ENCODE results near the gene TUNAR. TPM values are rescaled to one million over a fixed set of nuclear protein-coding genes. Genes with fewer than 3 reads are reported as not detected.

Gene TUNAR
- total RNA-seq: not detected in 2 replicates

DNA sequence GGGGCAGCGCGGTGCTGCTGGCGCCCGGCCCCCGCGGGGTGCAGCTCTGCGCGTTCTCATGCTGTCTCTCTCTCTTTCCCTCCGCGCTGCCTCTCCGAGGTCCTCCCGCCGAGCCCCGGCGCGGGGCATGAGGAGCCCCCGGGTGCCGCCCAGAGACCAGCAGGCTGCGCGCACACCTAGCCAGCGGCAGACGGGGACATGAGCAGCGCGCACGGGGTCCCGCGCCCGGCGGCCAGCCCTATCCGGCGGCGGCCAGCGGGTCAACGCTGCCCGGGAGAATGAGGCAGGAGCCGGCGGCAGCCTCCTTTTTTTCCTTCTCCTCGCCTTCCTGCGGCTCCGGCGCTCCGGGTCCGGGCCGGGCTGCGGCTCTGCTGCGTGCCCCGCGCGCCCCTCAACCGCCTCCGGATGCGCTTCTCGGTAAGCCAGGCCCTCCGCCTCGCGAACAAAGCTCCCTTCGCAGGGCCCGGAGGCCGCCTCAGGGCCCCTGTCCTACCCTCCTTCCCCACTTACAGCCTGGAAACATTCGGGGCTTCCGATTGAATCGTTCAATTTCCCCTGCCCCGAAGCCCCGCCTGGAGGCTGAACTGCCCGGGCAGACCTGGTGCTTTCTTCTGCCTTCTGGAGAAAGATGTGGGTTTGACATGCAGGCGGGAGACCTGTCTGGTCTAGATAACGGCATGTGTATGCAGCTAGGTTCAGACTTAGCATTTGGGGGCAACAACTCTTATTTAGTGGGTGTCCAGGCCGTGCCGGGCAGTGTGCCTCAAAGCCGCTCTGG is at the start of gene TUNAR:
Gene TUNAR (plus strand): TSS at position 72 of the 778 bp plus-strand sequence.
- DNase-seq (ENCODE audit: low read depth): no peak
- Histone ChIP-seq H3K27me3 (ENCODE audit: control insufficient read depth, insufficient read depth, low read length) (peaks cover 9% of the 10 kb centered on the region), H3K4me3 (ENCODE audit: low read depth, low read length) (no peak within 1 kb of the TSS), H3K36me3 (ENCODE audit: control insufficient read depth, insufficient read depth, low read length) (no peaks in the 10 kb centered on the region)
- no peak for FAIRE-seq
- TF ChIP-seq, protein P1, sequence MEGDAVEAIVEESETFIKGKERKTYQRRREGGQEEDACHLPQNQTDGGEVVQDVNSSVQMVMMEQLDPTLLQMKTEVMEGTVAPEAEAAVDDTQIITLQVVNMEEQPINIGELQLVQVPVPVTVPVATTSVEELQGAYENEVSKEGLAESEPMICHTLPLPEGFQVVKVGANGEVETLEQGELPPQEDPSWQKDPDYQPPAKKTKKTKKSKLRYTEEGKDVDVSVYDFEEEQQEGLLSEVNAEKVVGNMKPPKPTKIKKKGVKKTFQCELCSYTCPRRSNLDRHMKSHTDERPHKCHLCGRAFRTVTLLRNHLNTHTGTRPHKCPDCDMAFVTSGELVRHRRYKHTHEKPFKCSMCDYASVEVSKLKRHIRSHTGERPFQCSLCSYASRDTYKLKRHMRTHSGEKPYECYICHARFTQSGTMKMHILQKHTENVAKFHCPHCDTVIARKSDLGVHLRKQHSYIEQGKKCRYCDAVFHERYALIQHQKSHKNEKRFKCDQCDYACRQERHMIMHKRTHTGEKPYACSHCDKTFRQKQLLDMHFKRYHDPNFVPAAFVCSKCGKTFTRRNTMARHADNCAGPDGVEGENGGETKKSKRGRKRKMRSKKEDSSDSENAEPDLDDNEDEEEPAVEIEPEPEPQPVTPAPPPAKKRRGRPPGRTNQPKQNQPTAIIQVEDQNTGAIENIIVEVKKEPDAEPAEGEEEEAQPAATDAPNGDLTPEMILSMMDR (IDR thresholded peaks at IDR 0.05; ENCODE audit: insufficient read depth, low read length, severe bottlenecking): peak; percentile 28

DNA sequence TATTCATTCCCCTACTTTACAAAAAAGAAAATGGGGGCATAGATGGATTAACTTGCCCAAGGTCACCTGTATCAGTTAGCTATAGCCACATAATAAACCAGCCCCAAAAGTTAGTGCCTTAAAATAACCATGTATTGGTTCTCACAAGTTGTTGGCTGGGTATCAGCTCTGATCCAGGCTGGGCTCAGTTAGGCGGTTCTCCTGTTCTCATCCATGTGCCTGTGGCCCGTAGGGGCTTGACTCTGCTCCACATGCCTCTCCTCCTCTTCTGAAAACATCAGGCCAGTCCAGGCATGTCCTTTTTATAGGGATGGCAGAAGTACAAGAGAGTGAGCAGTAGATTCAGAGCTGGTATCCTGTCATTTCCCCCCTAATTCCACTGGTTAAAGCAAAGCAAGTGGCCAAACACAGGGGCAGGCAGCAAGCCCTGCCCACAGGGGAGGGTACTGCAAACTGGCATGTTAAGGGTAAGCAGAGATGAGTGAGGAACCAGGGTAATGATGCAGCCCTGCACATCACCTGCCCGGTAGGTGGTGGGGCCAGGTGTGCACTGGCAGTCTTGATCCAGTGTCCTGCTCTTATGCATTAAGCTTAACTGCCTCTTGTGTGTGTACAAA is 47.9 kb upstream of the TUNAR start:
- H3K27me3 ChIP-seq (ENCODE audit: control insufficient read depth, insufficient read depth, low read length): no peaks in the 10 kb centered on the region
- no peak for FAIRE-seq
- no peak overlapping the region for H3K4me3 ChIP-seq (ENCODE audit: low read depth, low read length)
- DNase-seq (ENCODE audit: low read depth): no peak
- TF ChIP-seq, protein P1 (IDR thresholded peaks at IDR 0.05; ENCODE audit: insufficient read depth, low read length, severe bottlenecking): no peak
- no peaks in the 10 kb centered on the region for H3K36me3 ChIP-seq (ENCODE audit: control insufficient read depth, insufficient read depth, low read length)

DNA sequence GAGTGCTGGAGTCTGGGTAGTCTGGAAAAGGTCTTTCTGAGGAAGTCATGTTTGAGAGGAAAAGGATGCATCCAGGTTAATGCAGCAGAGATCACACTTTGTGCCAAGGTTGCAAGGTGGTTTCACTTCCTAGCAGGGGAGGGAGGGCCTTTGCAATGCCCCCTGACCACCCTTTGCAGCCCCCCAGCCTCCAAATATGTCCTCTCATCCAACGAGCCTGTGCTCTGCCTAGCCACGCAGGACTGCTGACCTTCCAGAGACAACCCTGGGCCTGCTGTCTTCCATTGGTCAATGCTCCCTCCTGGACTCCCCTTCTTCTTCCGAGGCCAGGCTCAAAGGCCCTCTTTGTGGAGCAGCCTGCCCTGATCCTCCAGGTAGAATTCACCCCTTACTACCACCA is 47.3 kb upstream of the TUNAR start:
- FAIRE-seq (peak; percentile 50), DNase-seq (ENCODE audit: low read depth) (no peak)
- TF ChIP-seq, protein P1 (IDR thresholded peaks at IDR 0.05; ENCODE audit: insufficient read depth, low read length, severe bottlenecking): no peak
- Histone ChIP-seq H3K4me3 (ENCODE audit: low read depth, low read length) (no peak overlapping the region), H3K27me3 (ENCODE audit: control insufficient read depth, insufficient read depth, low read length) (no peaks in the 10 kb centered on the region), H3K36me3 (ENCODE audit: control insufficient read depth, insufficient read depth, low read length) (no peaks in the 10 kb centered on the region)

DNA sequence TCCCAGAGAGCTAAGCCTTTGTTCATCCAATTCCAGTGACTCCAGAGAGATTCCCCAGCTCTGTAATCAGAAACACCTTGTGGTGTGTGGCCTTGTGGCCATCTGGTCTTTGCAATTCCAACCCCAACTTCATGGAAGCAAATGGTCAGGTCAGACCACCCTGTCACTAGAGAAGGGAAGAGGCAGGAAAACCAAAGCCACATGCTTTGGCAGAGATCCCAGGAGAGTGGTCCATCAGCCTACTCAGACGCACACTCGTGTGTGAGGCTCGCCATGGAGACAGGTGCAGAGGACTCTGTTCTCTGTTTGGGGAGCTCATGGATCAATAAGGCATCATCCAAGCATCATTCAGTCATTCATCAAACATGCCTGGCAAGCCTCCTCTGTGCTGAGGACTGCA is 46.2 kb upstream of the TUNAR start:
- no peak for DNase-seq (ENCODE audit: low read depth)
- no peak for FAIRE-seq
- no peaks in the 10 kb centered on the region for H3K36me3 ChIP-seq (ENCODE audit: control insufficient read depth, insufficient read depth, low read length)
- H3K4me3 ChIP-seq (ENCODE audit: low read depth, low read length): no peak overlapping the region
- no peaks in the 10 kb centered on the region for H3K27me3 ChIP-seq (ENCODE audit: control insufficient read depth, insufficient read depth, low read length)
- TF ChIP-seq, protein P1 (IDR thresholded peaks at IDR 0.05; ENCODE audit: insufficient read depth, low read length, severe bottlenecking): no peak

DNA sequence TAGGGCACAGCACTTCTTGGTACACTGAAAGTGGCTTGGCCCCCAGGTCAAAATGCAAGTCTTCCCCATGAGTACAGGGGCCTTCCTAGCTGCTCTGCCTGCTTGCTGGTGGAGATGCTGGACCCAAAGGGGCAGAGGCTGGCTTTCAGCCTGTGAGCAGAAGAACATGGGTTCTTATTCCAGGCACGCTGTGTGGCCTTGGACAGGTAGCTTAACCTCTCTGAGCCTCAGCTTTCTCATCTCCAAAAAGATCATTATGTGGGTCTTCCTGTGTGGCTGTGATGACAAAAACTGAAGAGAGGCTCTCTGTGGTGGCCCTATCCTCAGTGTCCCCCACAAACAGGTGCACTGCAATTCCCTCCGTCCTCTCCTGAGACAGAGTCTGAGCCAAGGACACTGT is 45.6 kb upstream of the TUNAR start:
- FAIRE-seq (peak; percentile 50), DNase-seq (ENCODE audit: low read depth) (no peak)
- Histone ChIP-seq H3K36me3 (ENCODE audit: control insufficient read depth, insufficient read depth, low read length) (no peaks in the 10 kb centered on the region), H3K27me3 (ENCODE audit: control insufficient read depth, insufficient read depth, low read length) (no peaks in the 10 kb centered on the region), H3K4me3 (ENCODE audit: low read depth, low read length) (no peak overlapping the region)
- TF ChIP-seq, protein P1 (IDR thresholded peaks at IDR 0.05; ENCODE audit: insufficient read depth, low read length, severe bottlenecking): no peak
